Trophoblast cell (in vitro differentiated cells and primary cell): ENCODE data around the gene SPTSSB.
A peak's percentile ranks its signal among the peaks of the same experiment; 100 is the strongest.

ENCODE experiments used
- DNase-seq, 2 donors: peaks; one replicate each; pipeline ENCODE4 v3.0.0-alpha.2; 2016
- H2AFZ ChIP-seq: 2 replicates; pipeline ENCODE4 v1.6.1; 2013; ENCODE audit warnings: low read length, moderate library complexity, mild to moderate bottlenecking; ENCODE audit not compliant: insufficient read depth, poor library complexity
- H2AK5ac ChIP-seq: 2 replicates; pipeline ENCODE4 v1.6.1; 2013; ENCODE audit warnings: mild to moderate bottlenecking, low read length
- H2BK120ac ChIP-seq: 2 replicates; pipeline ENCODE4 v1.6.1; 2013; ENCODE audit warnings: low read length, mild to moderate bottlenecking, moderate library complexity; ENCODE audit not compliant: insufficient read depth, poor library complexity
- H2BK12ac ChIP-seq: 2 replicates; pipeline ENCODE4 v1.6.1; 2013; ENCODE audit warnings: mild to moderate bottlenecking, low read length, moderate library complexity
- H2BK5ac ChIP-seq: 2 replicates; pipeline ENCODE4 v1.6.1; 2013; ENCODE audit warnings: low read length, low read depth, moderate library complexity, mild to moderate bottlenecking; ENCODE audit not compliant: poor library complexity
- H3K14ac ChIP-seq: 2 replicates; pipeline ENCODE4 v1.6.1; 2013; ENCODE audit warnings: mild to moderate bottlenecking, low read length
- H3K18ac ChIP-seq: 2 replicates; pipeline ENCODE4 v1.6.1; 2013; ENCODE audit warnings: mild to moderate bottlenecking, low read length
- H3K23ac ChIP-seq: 2 replicates; pipeline ENCODE4 v1.6.1; 2013; ENCODE audit warnings: low read length
- H3K27ac ChIP-seq: 2 replicates; pipeline ENCODE4 v1.5.1; 2013; ENCODE audit warnings: low read depth, mild to moderate bottlenecking, inconsistent platforms, low read length, moderate library complexity
- H3K27me3 ChIP-seq: 2 replicates; pipeline ENCODE4 v1.6.1; 2013; ENCODE audit warnings: inconsistent platforms, mild to moderate bottlenecking, low read length, moderate library complexity; ENCODE audit not compliant: insufficient read depth
- H3K36me3 ChIP-seq, 2 experiments: 1 replicate in 1 of 2; 2 replicates in 1 of 2; pipeline ENCODE4 v1.6.1; 2013; ENCODE audit warnings: low read length in 2 of 2, mild to moderate bottlenecking in 2 of 2, moderate library complexity in 1 of 2; ENCODE audit not compliant: insufficient read depth in 2 of 2, control insufficient read depth in 1 of 2
- H3K4ac ChIP-seq: 2 replicates; pipeline ENCODE4 v1.6.1; 2013; ENCODE audit warnings: low read depth, mild to moderate bottlenecking, low read length, moderate library complexity
- H3K4me1 ChIP-seq, 2 experiments: 1 replicate in 1 of 2; 2 replicates in 1 of 2; pipeline ENCODE4 v1.6.1; 2013; ENCODE audit warnings: low read length in 2 of 2, mild to moderate bottlenecking in 2 of 2, moderate library complexity in 1 of 2; ENCODE audit not compliant: insufficient read depth in 2 of 2, control insufficient read depth in 1 of 2
- H3K4me2 ChIP-seq: 2 replicates; pipeline ENCODE4 v1.6.1; 2013; ENCODE audit warnings: inconsistent platforms, mild to moderate bottlenecking, low read length, moderate library complexity
- H3K4me3 ChIP-seq: 2 replicates; pipeline ENCODE4 v1.5.1; 2013; ENCODE audit warnings: mild to moderate bottlenecking, low read depth, low read length, inconsistent platforms
- H3K79me1 ChIP-seq: one replicate; pipeline ENCODE4 v1.6.1; 2013; ENCODE audit warnings: low read length
- H3K79me2 ChIP-seq: 2 replicates; pipeline ENCODE4 v1.6.1; 2013; ENCODE audit warnings: low read length, mild to moderate bottlenecking; ENCODE audit not compliant: control insufficient read depth, insufficient read depth, poor library complexity
- H3K9ac ChIP-seq: 2 replicates; pipeline ENCODE4 v1.6.1; 2013; ENCODE audit warnings: mild to moderate bottlenecking, low read length
- H3K9me3 ChIP-seq: 2 replicates; pipeline ENCODE4 v1.6.1; 2013; ENCODE audit warnings: low read depth, mild to moderate bottlenecking, control low read depth, inconsistent platforms, low read length; ENCODE audit not compliant: insufficient read depth
- H4K12ac ChIP-seq: 2 replicates; pipeline ENCODE4 v1.6.1; 2013; ENCODE audit warnings: low read depth, mild to moderate bottlenecking, low read length, moderate library complexity
- H4K8ac ChIP-seq: 2 replicates; pipeline ENCODE4 v1.6.1; 2013; ENCODE audit warnings: low read depth, mild to moderate bottlenecking, low read length, moderate library complexity
- H4K91ac ChIP-seq: one replicate; pipeline ENCODE4 v1.6.1; 2013; ENCODE audit warnings: low read depth, mild to moderate bottlenecking, low read length, moderate library complexity
- WGBS: extraction: QIAGEN DNeasy Blood & Tissue Kit; methylation state at CpG from one replicate; pipeline ENCODE4 v1.1.7; 2013; ENCODE audit warnings: missing lambda C conversion rate; ENCODE audit not compliant: insufficient read length, insufficient coverage; ENCODE audit errors: extremely low coverage; 5-methylcytosine and 5-hydroxymethylcytosine counted together

SPTSSB gene

DNA sequence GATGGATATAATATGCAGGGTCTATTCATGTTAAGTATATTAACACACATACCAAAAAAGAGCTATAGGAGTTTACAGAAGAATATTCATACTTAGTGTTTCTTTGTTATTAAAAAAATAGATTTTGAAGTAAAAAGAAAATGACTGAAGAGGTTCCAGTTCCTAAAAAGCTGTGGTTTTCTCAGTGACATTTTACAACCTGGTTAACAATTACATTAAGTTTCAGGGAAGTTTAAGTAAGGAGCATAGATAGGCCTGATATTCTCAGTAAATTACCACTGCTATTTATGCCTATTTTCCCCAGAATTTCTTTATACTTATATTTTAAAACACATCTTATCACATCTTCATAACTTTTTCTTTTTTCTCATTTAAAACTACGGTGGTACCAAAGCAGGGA is 43.6 kb upstream of the SPTSSB start:
- H3K27ac ChIP-seq, result no peak overlapping the region
- no peaks in the 10 kb centered on the region for H3K36me3 ChIP-seq
- H3K9ac ChIP-seq, result no peak overlapping the region
- no peak overlapping the region for H3K14ac ChIP-seq
- no peaks in the 10 kb centered on the region for H3K79me1 ChIP-seq
- no peak overlapping the region for H3K4me2 ChIP-seq
- H3K9me3 ChIP-seq, result peaks cover 5% of the 10 kb centered on the region
- H3K79me2 ChIP-seq, result no peaks in the 10 kb centered on the region
- no peak overlapping the region for H4K91ac ChIP-seq
- WGBS, result no CpG with 5 or more reads among the region's 1 CpG
- H2BK5ac ChIP-seq, result no peak overlapping the region
- H4K12ac ChIP-seq, result no peak overlapping the region
- no peak overlapping the region for H3K4ac ChIP-seq
- H3K18ac ChIP-seq, result no peak overlapping the region
- H3K23ac ChIP-seq, result no peak overlapping the region
- H2AK5ac ChIP-seq, result no peak overlapping the region
- H4K8ac ChIP-seq, result no peak overlapping the region
- DNase-seq, result no peak
- H2BK120ac ChIP-seq, result no peak overlapping the region
- peaks cover 0 to 4% of the 10 kb centered on the region in 2 experiments for H3K4me1 ChIP-seq
- no peak overlapping the region for H2BK12ac ChIP-seq
- no peaks in the 10 kb centered on the region for H3K27me3 ChIP-seq
- H3K4me3 ChIP-seq, result no peak overlapping the region
- H2AFZ ChIP-seq, result no peak overlapping the region

DNA sequence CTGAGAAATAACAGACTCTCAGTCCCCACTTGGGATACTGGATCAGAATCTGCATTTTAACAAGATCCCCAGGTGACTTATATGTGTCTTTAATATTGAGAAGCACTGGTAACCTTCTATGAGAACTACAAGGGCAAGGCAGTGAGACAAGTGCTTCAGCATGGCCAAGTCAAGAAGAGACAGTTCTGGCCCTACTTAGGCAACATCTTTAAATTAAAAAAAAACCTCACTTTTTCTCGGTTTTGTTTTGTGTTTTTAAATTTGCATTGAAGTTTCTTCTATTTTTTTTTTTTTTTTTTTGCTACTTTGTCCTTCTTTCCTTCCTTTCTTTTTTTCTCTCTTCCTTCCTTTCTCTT is 42.5 kb upstream of the SPTSSB start:
- Histone ChIP-seq H3K4me2 (no peak overlapping the region), H3K4ac (no peak overlapping the region), H3K23ac (no peak overlapping the region), H3K27me3 (no peaks in the 10 kb centered on the region), H2AK5ac (no peak overlapping the region), H3K9me3 (peaks cover 3% of the 10 kb centered on the region), H3K9ac (no peak overlapping the region), H3K27ac (no peak overlapping the region), H3K14ac (no peak overlapping the region), H3K79me2 (no peaks in the 10 kb centered on the region), H3K4me1 (peaks cover 0 to 4% of the 10 kb centered on the region in 2 experiments), H2AFZ (no peak overlapping the region), H3K4me3 (no peak overlapping the region), H2BK5ac (no peak overlapping the region), H2BK12ac (no peak overlapping the region), H4K91ac (no peak overlapping the region), H4K8ac (no peak overlapping the region), H2BK120ac (no peak overlapping the region), H4K12ac (no peak overlapping the region), H3K79me1 (no peaks in the 10 kb centered on the region), H3K36me3 (no peaks in the 10 kb centered on the region), H3K18ac (no peak overlapping the region)
- no peak for DNase-seq
- no CpG with 5 or more reads among the region's 1 CpG for WGBS

DNA sequence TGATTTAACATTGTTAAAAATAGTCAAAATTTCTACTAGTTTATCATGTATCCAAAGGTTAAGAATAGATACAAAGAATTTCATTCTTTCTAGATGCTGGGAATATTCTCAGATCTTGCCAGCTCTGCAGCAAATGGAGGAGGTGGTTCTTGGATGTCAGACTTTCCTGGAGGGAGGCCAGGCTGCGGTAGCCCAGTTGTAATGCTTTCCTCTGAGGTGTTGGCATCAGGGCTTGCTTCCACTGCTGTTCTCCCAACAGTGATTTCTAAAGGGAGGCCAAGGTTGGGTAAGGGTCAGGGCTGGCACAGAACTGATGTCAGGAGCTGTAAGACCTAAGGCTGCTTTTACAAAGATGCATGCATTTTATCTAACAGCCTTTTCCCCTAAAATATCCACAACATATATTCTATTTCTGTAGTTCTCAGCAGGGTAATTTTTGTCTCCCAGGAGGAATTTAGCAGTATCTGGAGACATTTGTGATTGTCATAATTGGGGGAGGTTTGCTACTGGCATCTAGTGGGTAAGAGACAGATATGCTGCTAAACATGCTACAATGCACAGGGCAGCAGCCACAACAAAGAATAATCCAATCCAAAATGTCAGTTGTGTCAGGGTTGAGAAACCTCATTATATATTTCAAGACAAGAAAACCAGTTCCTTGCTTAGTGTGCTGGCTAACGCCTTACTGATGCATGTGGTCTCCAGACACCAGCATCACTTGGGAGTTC is 42.0 kb upstream of the SPTSSB start:
- Histone ChIP-seq H3K14ac (no peak overlapping the region), H3K9me3 (peaks cover 3% of the 10 kb centered on the region), H2BK5ac (no peak overlapping the region), H3K79me1 (no peaks in the 10 kb centered on the region), H4K8ac (peak overlapping the region; percentile 42), H3K27ac (no peak overlapping the region), H3K79me2 (no peaks in the 10 kb centered on the region), H2BK120ac (peak overlapping the region; percentile 46), H3K4me1 (peaks cover 0 to 4% of the 10 kb centered on the region in 2 experiments), H2AK5ac (peak overlapping the region; percentile 84), H3K27me3 (no peaks in the 10 kb centered on the region), H4K91ac (no peak overlapping the region), H3K9ac (no peak overlapping the region), H4K12ac (no peak overlapping the region), H3K36me3 (no peaks in the 10 kb centered on the region), H3K23ac (no peak overlapping the region), H3K18ac (no peak overlapping the region), H3K4ac (no peak overlapping the region), H3K4me3 (no peak overlapping the region), H3K4me2 (no peak overlapping the region), H2BK12ac (no peak overlapping the region), H2AFZ (no peak overlapping the region)
- no peak for DNase-seq
- no CpG with 5 or more reads among the region's 2 CpGs for WGBS

DNA sequence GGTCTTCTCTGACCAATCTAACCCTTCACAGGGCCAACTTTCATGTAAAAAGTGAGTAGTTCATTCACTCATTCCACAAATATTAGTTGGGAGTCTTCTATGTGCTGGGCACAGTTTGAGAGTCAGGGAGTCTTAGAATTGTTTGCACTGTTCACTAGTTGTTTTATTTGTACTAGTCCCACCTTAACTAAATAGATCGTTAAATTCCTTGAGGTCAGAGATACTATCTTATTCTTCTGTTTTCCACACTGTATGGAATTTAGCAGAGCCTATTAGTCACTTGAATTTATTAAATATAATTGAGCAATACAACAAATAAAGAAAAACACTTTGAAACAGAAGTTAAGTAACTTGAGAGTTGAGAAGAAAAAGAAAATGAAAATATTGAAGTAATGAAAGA is 40.8 kb upstream of the SPTSSB start:
- H3K9me3 ChIP-seq, result no peaks in the 10 kb centered on the region
- WGBS, result no CpG with 5 or more reads among the region's 1 CpG

More for the DNA sequence above, 40.8 kb upstream of the SPTSSB start:
- Histone ChIP-seq H2AK5ac (no peak overlapping the region), H3K14ac (no peak overlapping the region), H2BK12ac (no peak overlapping the region), H3K18ac (no peak overlapping the region), H3K4me3 (no peak overlapping the region), H3K9ac (no peak overlapping the region), H2BK5ac (no peak overlapping the region), H3K79me1 (no peaks in the 10 kb centered on the region), H3K4ac (no peak overlapping the region), H2BK120ac (no peak overlapping the region), H3K27ac (no peak overlapping the region), H4K12ac (no peak overlapping the region), H4K8ac (no peak overlapping the region), H3K23ac (no peak overlapping the region), H3K4me1 (peaks cover 0 to 4% of the 10 kb centered on the region in 2 experiments), H3K36me3 (no peaks in the 10 kb centered on the region), H3K27me3 (no peaks in the 10 kb centered on the region), H2AFZ (no peak overlapping the region), H4K91ac (no peak overlapping the region), H3K79me2 (no peaks in the 10 kb centered on the region), H3K4me2 (no peak overlapping the region)
- peak in 1 of 2 donors; percentile 31 for DNase-seq
